WTC11 (cell line): ENCODE measurements around the gene SH3BGR. TPM values are rescaled to one million over a fixed set of nuclear protein-coding genes. Genes with fewer than 3 reads are reported as not detected.

Experiments
- ATAC-seq: fragments of 200-7000 bp; cut with Tn5 transposase; 2 replicates; pipeline ENCODE4 v1.10.0; 2021; ENCODE audit warnings: mild to moderate bottlenecking, moderate library complexity
- CTCF ChIA-PET: fragments of 300-600 bp; sonication (Branson Sonifier 250); formaldehyde crosslinking; loops from one replicate; lab custom pipeline; 2021; ENCODE audit warnings: antibody characterized with exemption; lab: Charles Lee
- POLR2A ChIA-PET: fragments of 350-600 bp; sonication (Branson Sonifier 250); formaldehyde crosslinking; loops from one replicate; lab custom pipeline; 2021; ENCODE audit warnings: antibody characterized with exemption; lab: Charles Lee
- DNase-seq: peaks from one replicate; pipeline ENCODE4 v3.0.0; 2021; ENCODE audit warnings: low spot score
- H3K27ac Mint-ChIP-seq: 2 replicates; pipeline ENCODE4 v1.8.0; 2021; ENCODE audit warnings: mixed read lengths
- H3K27me3 Mint-ChIP-seq: 2 replicates; pipeline ENCODE4 v1.8.0; 2021; ENCODE audit warnings: low read depth, mild to moderate bottlenecking, moderate library complexity, mixed read lengths
- H3K36me3 Mint-ChIP-seq: 2 replicates; pipeline ENCODE4 v1.8.0; 2021; ENCODE audit warnings: mixed read lengths
- H3K4me1 Mint-ChIP-seq: 2 replicates; pipeline ENCODE4 v1.8.0; 2022; ENCODE audit warnings: mixed read lengths
- H3K4me3 Mint-ChIP-seq: 2 replicates; pipeline ENCODE4 v1.8.0; 2021; ENCODE audit warnings: mild to moderate bottlenecking, moderate library complexity, mixed read lengths
- H3K9me3 Mint-ChIP-seq: 2 replicates; pipeline ENCODE4 v1.8.0; 2021; ENCODE audit warnings: mixed read lengths
- AFF4 ChIP-seq: sonication (generic); formaldehyde crosslinking; IDR thresholded peaks from 2 replicates; pipeline ENCODE4 v1.8.1; 2023; ENCODE audit warnings: mild to moderate bottlenecking, missing genetic modification reagents, borderline replicate concordance
- ATF3 ChIP-seq: sonication (generic); formaldehyde crosslinking; conservative IDR thresholded peaks from 2 replicates; pipeline ENCODE4 v1.8.1; 2022; ENCODE audit warnings: mild to moderate bottlenecking, missing genetic modification reagents
- FOXP1 ChIP-seq: sonication (generic); formaldehyde crosslinking; IDR thresholded peaks from 2 replicates; pipeline ENCODE4 v1.8.0; 2022; ENCODE audit warnings: missing genetic modification reagents, mild to moderate bottlenecking, moderate library complexity, borderline replicate concordance
- FOXP4 ChIP-seq: sonication (generic); formaldehyde crosslinking; IDR thresholded peaks from 2 replicates; pipeline ENCODE4 v1.8.0; 2022; ENCODE audit warnings: mild to moderate bottlenecking, missing genetic modification reagents
- IRF2 ChIP-seq: sonication (generic); formaldehyde crosslinking; IDR thresholded peaks from 2 replicates; pipeline ENCODE4 v1.8.0; 2022; ENCODE audit warnings: low read depth, missing genetic modification reagents, borderline replicate concordance
- JAZF1 ChIP-seq: fragments of 250-450 bp; sonication (Bioruptor Pico); IDR thresholded peaks from 2 replicates; pipeline ENCODE4 v1.9.0; 2021; ENCODE audit warnings: moderate library complexity, mild to moderate bottlenecking, inconsistent platforms
- NFE2L1 ChIP-seq: sonication (generic); formaldehyde crosslinking; IDR thresholded peaks from 2 replicates; pipeline ENCODE4 v1.8.1; 2023; ENCODE audit warnings: missing genetic modification reagents
- NR2C2 ChIP-seq: sonication (generic); formaldehyde crosslinking; IDR thresholded peaks from 2 replicates; pipeline ENCODE4 v1.8.0; 2022; ENCODE audit warnings: mild to moderate bottlenecking, missing genetic modification reagents
- RELA ChIP-seq: sonication (generic); formaldehyde crosslinking; IDR thresholded peaks from 2 replicates; pipeline ENCODE4 v1.8.1; 2022; ENCODE audit warnings: missing genetic modification reagents, mild to moderate bottlenecking, borderline replicate concordance
- TCF7 ChIP-seq: sonication (generic); formaldehyde crosslinking; IDR thresholded peaks from 2 replicates; pipeline ENCODE4 v1.8.0; 2022; ENCODE audit warnings: mild to moderate bottlenecking, low read depth, missing genetic modification reagents, moderate library complexity
- TEAD4 ChIP-seq: sonication (generic); formaldehyde crosslinking; IDR thresholded peaks from 2 replicates; pipeline ENCODE4 v1.8.0; 2022; ENCODE audit warnings: mild to moderate bottlenecking, missing genetic modification reagents
- USF2 ChIP-seq: sonication (generic); formaldehyde crosslinking; IDR thresholded peaks from 2 replicates; pipeline ENCODE4 v1.8.1; 2023; ENCODE audit warnings: mild to moderate bottlenecking, missing genetic modification reagents, moderate library complexity
- ZBTB21 ChIP-seq: sonication (generic); formaldehyde crosslinking; IDR thresholded peaks from 2 replicates; pipeline ENCODE4 v1.8.1; 2023; ENCODE audit warnings: mild to moderate bottlenecking, missing genetic modification reagents, borderline replicate concordance
- ZNF121 ChIP-seq: sonication (generic); formaldehyde crosslinking; IDR thresholded peaks from 2 replicates; pipeline ENCODE4 v1.8.0; 2023; ENCODE audit warnings: missing genetic modification reagents
- ZNF263 ChIP-seq: sonication (generic); formaldehyde crosslinking; IDR thresholded peaks from 2 replicates; pipeline ENCODE4 v1.8.1; 2022; ENCODE audit warnings: low read depth, mild to moderate bottlenecking, moderate library complexity, missing genetic modification reagents
- ZNF317 ChIP-seq: sonication (generic); formaldehyde crosslinking; IDR thresholded peaks from 2 replicates; pipeline ENCODE4 v1.8.1; 2023; ENCODE audit warnings: low read depth, mild to moderate bottlenecking, moderate library complexity, missing genetic modification reagents, borderline replicate concordance
- ZNF396 ChIP-seq: fragments of 250-450 bp; sonication (Bioruptor Pico); IDR thresholded peaks from 2 replicates; pipeline ENCODE4 v1.8.0; 2021; ENCODE audit warnings: mild to moderate bottlenecking, moderate library complexity, borderline replicate concordance
- ZNF532 ChIP-seq: fragments of 250-450 bp; sonication (Bioruptor Pico); IDR thresholded peaks from 2 replicates; pipeline ENCODE4 v1.9.0; 2021; ENCODE audit warnings: mild to moderate bottlenecking, borderline replicate concordance
- total RNA-seq: library from RNA; stranded (reverse); gene quantifications from 3 replicates; pipeline ENCODE4 v1.2.3, GENCODE V29; 2021

Gene SH3BGR
- total RNA-seq, 1 experiment from 2014 or later = 3.2 TPM

GRCh38 chr21:39559511-39559910 lies 107.7 kb downstream of the SH3BGR start (continued):
- TF ChIP-seq JAZF1 = no peak

GRCh38 chr21:39561140-39561539 lies 109.4 kb downstream of the SH3BGR start:
- no peak for ATAC-seq
- DNase-seq = no peak
- Mint-ChIP-seq H3K9me3 (peaks cover 21% of the 10 kb centered on the region), H3K36me3 (peaks cover 17% of the 10 kb centered on the region), H3K27ac (no peak overlapping the region; the same call in 1 of the 2 replicates), H3K27me3 (peaks cover 3% of the 10 kb centered on the region), H3K4me1 (peaks cover 28% of the 10 kb centered on the region)
- CTCF ChIA-PET = no interaction called here
- TF ChIP-seq TCF7 (CRISPR knock-in tag) (no peak), ZNF263 (CRISPR knock-in tag) (no peak), ZBTB21 (CRISPR knock-in tag) (no peak)
- TF ChIP-seq, all 79 proteins: peak for 0
- POLR2A ChIA-PET = no interaction called here
- H3K4me3 Mint-ChIP-seq = no peak overlapping the region

- no peak for TF ChIP-seq TEAD4
- TF ChIP-seq RELA = no peak
- TF ChIP-seq FOXP4 (CRISPR knock-in tag) = no peak
- TF ChIP-seq ZNF121 (CRISPR knock-in tag) = no peak
- TF ChIP-seq ATF3 (CRISPR knock-in tag) = no peak
- ATAC-seq (no peak), DNase-seq (no peak)
- no peak overlapping the region for H3K4me3 Mint-ChIP-seq
- peaks cover 3% of the 10 kb centered on the region for H3K27me3 Mint-ChIP-seq
- H3K4me1 Mint-ChIP-seq = peaks cover 23% of the 10 kb centered on the region
- ChIA-PET POLR2A (no interaction called here), CTCF (no interaction called here)
- H3K9me3 Mint-ChIP-seq = peaks cover 14% of the 10 kb centered on the region
- peaks cover 10% of the 10 kb centered on the region for H3K36me3 Mint-ChIP-seq
- no peak overlapping the region for H3K27ac Mint-ChIP-seq
Measured at GRCh38 chr21:39562791-39563770, 111.3 kb downstream of the SH3BGR start.

GRCh38 chr21:39564200-39564599 lies 112.4 kb downstream of the SH3BGR start:
- POLR2A ChIA-PET = no interaction called here
- DNase-seq (no peak), ATAC-seq (no peak)
- Mint-ChIP-seq H3K9me3 (0 out of 2 replicates have a peak, but pooled peaks cover 5% of the 10 kb centered on the region), H3K27me3 (peaks cover 3% of the 10 kb centered on the region), H3K4me1 (peaks cover 23% of the 10 kb centered on the region), H3K27ac (no peak overlapping the region), H3K36me3 (peaks cover 2% of the 10 kb centered on the region; the same call in 1 of the 2 replicates), H3K4me3 (no peak overlapping the region)
- TF ChIP-seq IRF2 (CRISPR knock-in tag) (no peak), AFF4 (CRISPR knock-in tag) (no peak), ZNF532 (CRISPR knock-in tag) (no peak), USF2 (CRISPR knock-in tag) (no peak), NFE2L1 (CRISPR knock-in tag) (no peak), ZNF396 (CRISPR knock-in tag) (no peak), NR2C2 (CRISPR knock-in tag) (no peak), ZNF317 (CRISPR knock-in tag) (no peak), FOXP1 (CRISPR knock-in tag) (no peak)
- CTCF ChIA-PET = no interaction called here
